ENCODE measurements around the gene MYRIP. TPM values are rescaled to one million over a fixed set of nuclear protein-coding genes. Genes with fewer than 3 reads are reported as not detected.

Gene MYRIP
- total RNA-seq, 1 experiment from 2014 or later, result 0.44 TPM

DNA sequence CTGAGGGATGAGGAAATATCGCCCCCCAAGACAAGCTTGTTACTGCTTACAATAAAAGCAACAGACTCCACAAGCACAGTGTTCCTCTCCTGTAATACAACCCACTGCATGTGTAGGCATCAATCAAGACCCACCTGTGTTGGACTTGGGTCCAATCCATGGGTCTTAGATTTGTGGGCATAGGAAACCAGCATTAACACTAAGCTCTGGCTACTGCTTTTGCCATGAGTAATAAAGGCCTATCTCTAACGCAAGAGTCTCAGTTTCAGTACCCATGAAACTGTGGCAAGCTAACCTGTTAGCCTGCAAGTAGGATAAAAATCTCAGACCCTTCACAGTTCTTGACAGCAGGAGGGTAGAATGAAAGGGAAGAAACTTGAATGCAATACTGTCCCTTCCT, 494.9 kb downstream of the MYRIP start:
- no TSS peak for BruUV-seq (replicated peaks)
- Histone ChIP-seq H3K27ac (ENCODE audit: low read depth, low read length) (no peak overlapping the region), H3K79me2 (ENCODE audit: insufficient read depth, low read length) (no peaks in the 10 kb centered on the region), H3K9ac (ENCODE audit: low read length) (no peak overlapping the region), H3K4me2 (ENCODE audit: low read length) (no peak overlapping the region), H3K36me3 (ENCODE audit: control insufficient read depth in 1 of 2, insufficient read depth in 2 of 2, low read length in 2 of 2) (no peaks in the 10 kb centered on the region), H2AFZ (ENCODE audit: low read depth, low read length, poor library complexity, severe bottlenecking) (no peak overlapping the region), H3K4me3 (replicated peaks in 1 of 2; ENCODE audit: low read depth in 1 of 2, low read length in 2 of 2) (no peak overlapping the region), H3K4me1 (ENCODE audit: control insufficient read depth in 1 of 2, insufficient read depth in 2 of 2, low read length in 2 of 2) (peaks cover 0 to 12% of the 10 kb centered on the region in 2 experiments; a peak in 1 of 4 replicates), H3K9me3 (ENCODE audit: control insufficient read depth in 1 of 2, insufficient read depth in 1 of 2, low read depth in 1 of 2, low read length in 2 of 2) (no peaks in the 10 kb centered on the region), H3K9me2 (ENCODE audit: insufficient read depth) (no peaks in the 10 kb centered on the region), H4K20me1 (ENCODE audit: insufficient read depth) (no peaks in the 10 kb centered on the region), H3K27me3 (ENCODE audit: insufficient read depth, low read length) (no peaks in the 10 kb centered on the region)
- CTCF ChIA-PET, result interaction anchor here (0.7 kb wide), 1 partner anchor 113 kb away, joined by 3 read pairs; no protein-coding TSS in a partner anchor
- ATAC-seq, result no peak
- intact Hi-C loops (cut with micrococcal nuclease), result no loop called here
- POLR2A ChIA-PET, result no interaction called here
- TF ChIP-seq EZH2phosphoT487 (IDR thresholded peaks at IDR 0.05; ENCODE audit: borderline replicate concordance) (no peak), TCF7L2 (IDR thresholded peaks at IDR 0.05; ENCODE audit: borderline replicate concordance, extremely low read depth, insufficient read depth, insufficient read length) (no peak), CBX3 (IDR thresholded peaks at IDR 0.05; ENCODE audit: low read depth) (no peak), EGR1 (IDR thresholded peaks at IDR 0.05; ENCODE audit: low read depth) (no peak), CEBPB (IDR thresholded peaks at IDR 0.05; ENCODE audit: low read depth) (no peak), ZNF274 (IDR thresholded peaks at IDR 0.05; ENCODE audit: low read depth, low read length) (no peak)
- TF ChIP-seq, protein P1, sequence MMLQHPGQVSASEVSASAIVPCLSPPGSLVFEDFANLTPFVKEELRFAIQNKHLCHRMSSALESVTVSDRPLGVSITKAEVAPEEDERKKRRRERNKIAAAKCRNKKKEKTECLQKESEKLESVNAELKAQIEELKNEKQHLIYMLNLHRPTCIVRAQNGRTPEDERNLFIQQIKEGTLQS (IDR thresholded peaks at IDR 0.05), result no peak
- DNase-seq (ENCODE audit: low read depth, low spot score), result no peak
- RAD21 ChIA-PET (ENCODE audit: low non-redundant PET in 1 of 2, low total read pairs in 2 of 2, uncharacterized antibody in 2 of 2, unreplicated experiment in 2 of 2), result no interaction called here

DNA sequence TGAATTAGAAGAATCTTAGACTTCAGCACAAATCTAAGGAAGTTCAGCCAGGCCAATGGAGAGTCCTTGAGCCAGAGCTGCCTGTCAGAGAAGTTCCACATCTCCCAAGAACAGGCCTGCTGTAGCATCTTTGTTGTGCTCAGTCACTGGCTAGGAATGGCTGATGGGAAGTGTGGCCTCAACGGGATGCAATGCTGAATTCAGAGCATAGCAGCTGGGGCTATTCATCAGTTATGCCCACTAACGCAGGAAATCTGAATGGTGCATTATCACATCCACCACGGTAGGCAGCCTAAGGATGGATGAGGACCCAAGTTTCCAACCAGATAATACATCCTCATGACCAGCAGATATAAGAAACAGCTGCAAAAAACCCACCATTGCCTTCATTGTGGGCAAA, 496.9 kb downstream of the MYRIP start:
- ChIA-PET CTCF (interaction anchor here (0.9 to 1.2 kb wide), 2 partner anchors 11 to 115 kb away, joined by 3 to 4 read pairs; no protein-coding TSS in a partner anchor), RAD21 (ENCODE audit: low non-redundant PET in 1 of 2, low total read pairs in 2 of 2, uncharacterized antibody in 2 of 2, unreplicated experiment in 2 of 2) (no interaction called here), POLR2A (no interaction called here)
- TF ChIP-seq POLR2A (IDR thresholded peaks at IDR 0.05; ENCODE audit: borderline replicate concordance, extremely low read depth, insufficient read depth, insufficient read length), result no peak
- no peak for TF ChIP-seq JUND (IDR thresholded peaks at IDR 0.05)
- no peak for TF ChIP-seq SIN3A (IDR thresholded peaks at IDR 0.05; ENCODE audit: low read depth)
- no peak for TF ChIP-seq SP1 (IDR thresholded peaks at IDR 0.05; ENCODE audit: low read depth)
- TF ChIP-seq CBX3 (IDR thresholded peaks at IDR 0.05; ENCODE audit: low read depth), result no peak
- no peak for TF ChIP-seq SRF (IDR thresholded peaks at IDR 0.05; ENCODE audit: low read depth)
- TF ChIP-seq CEBPB (IDR thresholded peaks at IDR 0.05; ENCODE audit: low read depth), result no peak
- TF ChIP-seq EZH2 (IDR thresholded peaks at IDR 0.05), result no peak
- Histone ChIP-seq H3K4me2 (ENCODE audit: low read length) (no peak overlapping the region), H3K9me3 (ENCODE audit: control insufficient read depth in 1 of 2, insufficient read depth in 1 of 2, low read depth in 1 of 2, low read length in 2 of 2) (no peaks in the 10 kb centered on the region), H3K27me3 (ENCODE audit: insufficient read depth, low read length) (no peaks in the 10 kb centered on the region), H4K20me1 (ENCODE audit: insufficient read depth) (no peaks in the 10 kb centered on the region), H2AFZ (ENCODE audit: low read depth, low read length, poor library complexity, severe bottlenecking) (no peak overlapping the region), H3K27ac (ENCODE audit: low read depth, low read length) (no peak overlapping the region), H3K4me3 (replicated peaks in 1 of 2; ENCODE audit: low read depth in 1 of 2, low read length in 2 of 2) (no peak overlapping the region), H3K79me2 (ENCODE audit: insufficient read depth, low read length) (peaks cover 14% of the 10 kb centered on the region), H3K4me1 (ENCODE audit: control insufficient read depth in 1 of 2, insufficient read depth in 2 of 2, low read length in 2 of 2) (peaks cover 0 to 14% of the 10 kb centered on the region in 2 experiments; a peak in 2 of 4 replicates), H3K9ac (ENCODE audit: low read length) (no peak overlapping the region), H3K9me2 (ENCODE audit: insufficient read depth) (no peaks in the 10 kb centered on the region), H3K36me3 (ENCODE audit: control insufficient read depth in 1 of 2, insufficient read depth in 2 of 2, low read length in 2 of 2) (peaks cover 2 to 5% of the 10 kb centered on the region in 2 experiments; a peak in 3 of 4 replicates)
- intact Hi-C loops (cut with micrococcal nuclease), result no loop called here
- ATAC-seq (no peak), DNase-seq (ENCODE audit: low read depth, low spot score) (no peak)
- BruUV-seq (replicated peaks), result no TSS peak

Measured in HCT116 (cell line).